Tibial nerve (tissue), 4 donors: ENCODE results near the gene ATF7IP. TPM values are rescaled to one million over a fixed set of nuclear protein-coding genes. Genes with fewer than 3 reads are reported as not detected.

Source experiments
- DNase-seq, 2 donors: peaks; one replicate each; pipeline ENCODE4 v3.0.0-alpha.2; 2019; ENCODE audit warnings: low spot score in 2 of 2
- H3K27ac ChIP-seq, 4 donors: fragments of 200-600 bp; sonication (generic) in 3 of 4; one replicate each; pipeline ENCODE4 v1.5.1; 2017 to 2019; ENCODE audit warnings: mild to moderate bottlenecking in 1 of 4
- H3K27me3 ChIP-seq, 2 donors: fragments of 200-600 bp; sonication (generic) in 1 of 2; one replicate each; pipeline versions ENCODE4 v1.5.1 to v1.6.0; 2017 to 2019
- H3K36me3 ChIP-seq, 3 donors: fragments of 200-600 bp; sonication (generic); one replicate each; pipeline ENCODE4 v1.5.1; 2018 to 2019
- H3K4me1 ChIP-seq, 4 donors: fragments of 200-600 bp; sonication (generic) in 3 of 4; one replicate each; pipeline ENCODE4 v1.5.1; 2017 to 2019
- H3K4me3 ChIP-seq, 4 donors: fragments of 200-600 bp; sonication (generic) in 3 of 4; one replicate each; pipeline ENCODE4 v1.5.1; 2017 to 2019; ENCODE audit warnings: mild to moderate bottlenecking in 1 of 4, moderate library complexity in 1 of 4
- H3K9me3 ChIP-seq, 4 donors: fragments of 200-600 bp; sonication (generic) in 3 of 4; one replicate each; pipeline ENCODE4 v1.5.1; 2017 to 2019
- CTCF ChIP-seq, 5 experiments: fragments of 200-600 bp in 3 of 5; fragments of 450-650 bp in 2 of 5; sonication (generic) in 3 of 5; IDR thresholded peaks; one replicate each; pipeline ENCODE4 v1.5.1; 2016 to 2019; ENCODE audit warnings: antibody characterized with exemption in 5 of 5, mild to moderate bottlenecking in 3 of 5, moderate library complexity in 2 of 5
- EP300 ChIP-seq, 2 donors: sonication (generic); formaldehyde crosslinking; IDR thresholded peaks; one replicate each; pipeline ENCODE4 v1.6.1; 2017; ENCODE audit warnings: antibody characterized with exemption in 2 of 2, mild to moderate bottlenecking in 1 of 2
- POLR2A ChIP-seq, 2 donors: fragments of 450-650 bp; IDR thresholded peaks; one replicate each; pipeline ENCODE4 v1.6.1; 2017; ENCODE audit warnings: antibody characterized with exemption in 2 of 2, mild to moderate bottlenecking in 2 of 2, moderate library complexity in 2 of 2
- WGBS, 2 donors: methylation state at CpG; one replicate each; pipeline ENCODE4 v1.1.5; 2018; 5-methylcytosine and 5-hydroxymethylcytosine counted together
- total RNA-seq, 4 donors: library from RNA; depleted of rRNA; stranded (reverse); fragments of >200 nt; gene quantifications; one replicate each; pipeline ENCODE4 v1.1.0, GENCODE V29; 2016

The ATF7IP gene
- total RNA-seq, 4 donors from 2014 or later, result 35.5 to 63.4 (median 48.2) TPM

- WGBS, 2 donors, result 53 to 63% methylated on average over 1 of the region's 1 CpG
- H3K9me3 ChIP-seq, result peaks cover 0 to 12% (median 3%) of the 10 kb centered on the region in 4 donors
- peak overlapping the region in 1 of 4 donors; percentile 3 for H3K4me3 ChIP-seq
- no peak for TF ChIP-seq POLR2A (IDR thresholded peaks at IDR 0.05)
- TF ChIP-seq EP300 (IDR thresholded peaks at IDR 0.05), result no peak
- TF ChIP-seq CTCF (IDR thresholded peaks at IDR 0.05), result no peak
- no peaks in the 10 kb centered on the region for H3K27me3 ChIP-seq
- peak overlapping the region in 1 of 4 donors; percentile 30 for H3K27ac ChIP-seq
- DNase-seq, result no peak
- peaks cover 0 to 51% (median 23%) of the 10 kb centered on the region in 4 donors for H3K4me1 ChIP-seq
- no peaks in the 10 kb centered on the region for H3K36me3 ChIP-seq
Measured at GRCh38 chr12:14408208-14408607, 42.7 kb downstream of the ATF7IP start.

- no peak overlapping the region for H3K27ac ChIP-seq
- peaks cover 0 to 42% (median 9%) of the 10 kb centered on the region in 4 donors for H3K4me1 ChIP-seq
- H3K36me3 ChIP-seq, result no peaks in the 10 kb centered on the region
- WGBS, 2 donors, result 52 to 59% methylated on average over 5 of the region's 5 CpGs
- no peaks in the 10 kb centered on the region for H3K27me3 ChIP-seq
- peaks cover 0 to 12% (median 3%) of the 10 kb centered on the region in 4 donors for H3K9me3 ChIP-seq
- no peak for TF ChIP-seq POLR2A (IDR thresholded peaks at IDR 0.05)
- no peak for TF ChIP-seq EP300 (IDR thresholded peaks at IDR 0.05)
- no peak for TF ChIP-seq CTCF (IDR thresholded peaks at IDR 0.05)
- no peak overlapping the region for H3K4me3 ChIP-seq
- no peak for DNase-seq
Measured at GRCh38 chr12:14410177-14410576, 44.7 kb downstream of the ATF7IP start.

- Histone ChIP-seq H3K27ac (no peak overlapping the region), H3K36me3 (no peaks in the 10 kb centered on the region), H3K27me3 (no peaks in the 10 kb centered on the region), H3K4me1 (peaks cover 0 to 44% (median 9%) of the 10 kb centered on the region in 4 donors), H3K4me3 (no peak overlapping the region), H3K9me3 (peaks cover 0 to 12% (median 3%) of the 10 kb centered on the region in 4 donors)
- TF ChIP-seq EP300 (IDR thresholded peaks at IDR 0.05) (no peak), POLR2A (IDR thresholded peaks at IDR 0.05) (no peak), CTCF (IDR thresholded peaks at IDR 0.05) (no peak)
- DNase-seq, result no peak
- 90 to 93% methylated on average over 6 of the region's 6 CpGs for WGBS, 2 donors
Measured at GRCh38 chr12:14410841-14411569, 45.5 kb downstream of the ATF7IP start.

GRCh38 chr12:14416658-14417057 is 51.2 kb downstream of the ATF7IP start:
- H3K9me3 ChIP-seq, result peaks cover 0 to 19% (median 4%) of the 10 kb centered on the region in 4 donors
- H3K27me3 ChIP-seq, result no peaks in the 10 kb centered on the region
- H3K36me3 ChIP-seq, result peaks cover 0 to 13% (median 3%) of the 10 kb centered on the region in 3 donors
- DNase-seq, result no peak
- H3K4me1 ChIP-seq, result peaks cover 0 to 57% (median 8%) of the 10 kb centered on the region in 4 donors
- no peak overlapping the region for H3K4me3 ChIP-seq
- WGBS, 2 donors, result 49 to 59% methylated on average over 1 of the region's 1 CpG
- no peak for TF ChIP-seq CTCF (IDR thresholded peaks at IDR 0.05)
- TF ChIP-seq POLR2A (IDR thresholded peaks at IDR 0.05), result no peak
- no peak for TF ChIP-seq EP300 (IDR thresholded peaks at IDR 0.05)
- peak overlapping the region in 3 of 4 donors; percentile 54 to 66 (median 61) for H3K27ac ChIP-seq

GRCh38 chr12:14417715-14418114 is 52.2 kb downstream of the ATF7IP start:
- WGBS, 2 donors, result 37 to 46% methylated on average over 3 of the region's 3 CpGs
- H3K27ac ChIP-seq, result peak overlapping the region in 3 of 4 donors; percentile 47 to 61 (median 54)
- no peak for TF ChIP-seq CTCF (IDR thresholded peaks at IDR 0.05)
- no peak for TF ChIP-seq POLR2A (IDR thresholded peaks at IDR 0.05)
- no peak for TF ChIP-seq EP300 (IDR thresholded peaks at IDR 0.05)
- H3K27me3 ChIP-seq, result no peaks in the 10 kb centered on the region
- H3K4me3 ChIP-seq, result peak overlapping the region in 1 of 4 donors; percentile 12
- H3K36me3 ChIP-seq, result peaks cover 0 to 24% (median 3%) of the 10 kb centered on the region in 3 donors
- peak; percentile 24 to 28 for DNase-seq
- H3K4me1 ChIP-seq, result peaks cover 0 to 55% (median 8%) of the 10 kb centered on the region in 4 donors
- H3K9me3 ChIP-seq, result peaks cover 0 to 19% (median 3%) of the 10 kb centered on the region in 4 donors
